ENCODE results near the gene BMPR1A. TPM values are rescaled to one million over a fixed set of nuclear protein-coding genes. Genes with fewer than 3 reads are reported as not detected.

Gene BMPR1A
- total and polyA plus RNA-seq, 2 of the 4 experiments (the other 2 are of a cell fraction), result 15.9 to 93.7 TPM

DNA sequence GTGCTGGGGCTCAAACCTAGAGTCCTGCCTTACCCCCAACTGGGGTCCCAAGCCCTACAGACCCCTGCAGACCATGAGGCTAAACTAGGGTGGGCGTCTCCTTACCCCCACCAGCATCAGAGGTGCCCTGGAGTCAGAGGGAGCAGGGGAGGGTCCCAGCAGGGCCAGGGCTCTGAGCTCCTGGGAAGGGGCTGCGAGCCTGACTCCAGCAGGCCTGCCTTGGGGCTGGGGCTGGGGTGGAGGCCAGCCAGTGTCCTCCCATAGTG lies 203.3 kb downstream of the BMPR1A start:
- Histone ChIP-seq H2AK9ac (replicated peaks; ENCODE audit: low read depth, low read length, poor library complexity) (peak overlapping the region; percentile 99), H3K14ac (replicated peaks; ENCODE audit: low read depth, low read length) (peak overlapping the region; percentile 75), H3K27ac (ENCODE audit: insufficient read depth, low read length) (no peak overlapping the region; the same call in 1 of the 2 replicates), H3K79me1 (ENCODE audit: low read depth in 1 of 2, low read length in 2 of 2) (peaks cover 0 to 13% of the 10 kb centered on the region in 2 experiments; a peak in 1 of 4 replicates), H2AFZ (replicated peaks; ENCODE audit: low read length, poor library complexity) (peak overlapping the region; percentile 92), H3K4me1 (ENCODE audit: control insufficient read depth, insufficient read depth, low read length) (peaks cover 14% of the 10 kb centered on the region), H3K27me3 (ENCODE audit: control insufficient read depth, insufficient read depth, low read length) (no peaks in the 10 kb centered on the region), H4K20me1 (ENCODE audit: insufficient read depth, low read length) (no peaks in the 10 kb centered on the region), H2BK15ac (ENCODE audit: low read depth, low read length) (peak overlapping the region; percentile 80; the same call in 2 of the 3 replicates), H3K36me3 (ENCODE audit: control insufficient read depth, insufficient read depth, low read length) (no peaks in the 10 kb centered on the region), H3K9me3 (ENCODE audit: control insufficient read depth, insufficient read depth, low read length) (no peaks in the 10 kb centered on the region), H4K8ac (ENCODE audit: low read depth in 2 of 2, low read length in 2 of 2) (peak overlapping the region; percentile 89 to 96; a peak in 3 of 4 replicates), H3K9me1 (ENCODE audit: insufficient read depth, low read length) (peaks cover 12% of the 10 kb centered on the region), H2BK20ac (ENCODE audit: low read depth, low read length) (peak overlapping the region; percentile 77), H3K4me3 (ENCODE audit: insufficient read depth, low read depth, low read length) (no peak overlapping the region), H2BK120ac (ENCODE audit: low read depth, low read length) (peak overlapping the region; percentile 98), H2AK5ac (ENCODE audit: low read depth, low read length) (peak overlapping the region; percentile 98), H3K9ac (ENCODE audit: low read depth, low read length) (no peak overlapping the region), H3K4ac (ENCODE audit: low read depth, low read length) (peak overlapping the region; percentile 97), H4K5ac (ENCODE audit: low read depth, low read length) (peak overlapping the region; percentile 72), H4K91ac (ENCODE audit: insufficient read depth, low read depth, low read length) (peak overlapping the region; percentile 96), H3K18ac (ENCODE audit: low read depth, low read length) (peak overlapping the region; percentile 19; the same call in 1 of the 2 replicates), H3K4me2 (ENCODE audit: low read depth, low read length) (no peak overlapping the region), H2BK5ac (ENCODE audit: low read depth, low read length, poor library complexity, severe bottlenecking) (peak overlapping the region; percentile 25), H3K56ac (ENCODE audit: extremely low read depth, insufficient read depth, low read length) (peak overlapping the region; percentile 8; the same call in 1 of the 2 replicates), H3K23ac (ENCODE audit: low read depth, low read length) (no peak overlapping the region)
- intact Hi-C loops (cut with micrococcal nuclease) (no loop called here), in situ Hi-C loops (cut with MboI; ENCODE audit: low sequenced_read_pairs) (no loop called here), dilution Hi-C loops (cut with HindIII; ENCODE audit: low sequenced_read_pairs, unreplicated experiment) (no loop called here)
- POLR2A ChIA-PET (ENCODE audit: unreplicated experiment), result no interaction called here
- DNase-seq (no peak), ATAC-seq (ENCODE audit: low read depth) (no peak)
- TF ChIP-seq RAD21 (IDR thresholded peaks at IDR 0.05; ENCODE audit: low read length) (no peak), NFE2L2 (IDR thresholded peaks at IDR 0.05; ENCODE audit: low read depth, low read length) (no peak), CTCF (conservative IDR thresholded peaks at IDR 0.05; ENCODE audit: low read depth, low read length) (no peak), BHLHE40 (IDR thresholded peaks at IDR 0.05; ENCODE audit: low read depth, low read length) (no peak), SMC3 (IDR thresholded peaks at IDR 0.05; ENCODE audit: low read depth, low read length) (no peak), POLR2A (IDR thresholded peaks at IDR 0.05; ENCODE audit: low read depth, low read length) (no peak), RFX5 (IDR thresholded peaks at IDR 0.05; ENCODE audit: low read depth, low read length) (no peak), MXI1 (IDR thresholded peaks at IDR 0.05; ENCODE audit: borderline replicate concordance, low read depth, low read length) (no peak)
- CTCF ChIA-PET, result interaction anchor here (0.9 kb wide), 1 partner anchor 271 kb away, joined by 3 read pairs; no protein-coding TSS in a partner anchor
- no TSS peak for BruUV-seq (replicated peaks)
- 71% methylated on average over 1 of the region's 2 CpGs; no CpG with 5 or more reads in 1 of the 2 experiments for WGBS, 2 experiments (ENCODE audit: extremely low coverage in 2 of 2, insufficient read length in 1 of 2)
